Iris pigment epithelial cell (primary cell): Measurements from ENCODE around the gene ACTR1A.
"Not testable (repeated sequence)": the region's sequence is repeated elsewhere in the genome, so short reads cannot be mapped to it uniquely, and the experiment has no call there.

Experiments
- DNase-seq: peaks from one replicate; pipeline ENCODE4 v3.0.0-alpha.2; 2011; ENCODE audit warnings: low read depth

Gene ACTR1A

DNA sequence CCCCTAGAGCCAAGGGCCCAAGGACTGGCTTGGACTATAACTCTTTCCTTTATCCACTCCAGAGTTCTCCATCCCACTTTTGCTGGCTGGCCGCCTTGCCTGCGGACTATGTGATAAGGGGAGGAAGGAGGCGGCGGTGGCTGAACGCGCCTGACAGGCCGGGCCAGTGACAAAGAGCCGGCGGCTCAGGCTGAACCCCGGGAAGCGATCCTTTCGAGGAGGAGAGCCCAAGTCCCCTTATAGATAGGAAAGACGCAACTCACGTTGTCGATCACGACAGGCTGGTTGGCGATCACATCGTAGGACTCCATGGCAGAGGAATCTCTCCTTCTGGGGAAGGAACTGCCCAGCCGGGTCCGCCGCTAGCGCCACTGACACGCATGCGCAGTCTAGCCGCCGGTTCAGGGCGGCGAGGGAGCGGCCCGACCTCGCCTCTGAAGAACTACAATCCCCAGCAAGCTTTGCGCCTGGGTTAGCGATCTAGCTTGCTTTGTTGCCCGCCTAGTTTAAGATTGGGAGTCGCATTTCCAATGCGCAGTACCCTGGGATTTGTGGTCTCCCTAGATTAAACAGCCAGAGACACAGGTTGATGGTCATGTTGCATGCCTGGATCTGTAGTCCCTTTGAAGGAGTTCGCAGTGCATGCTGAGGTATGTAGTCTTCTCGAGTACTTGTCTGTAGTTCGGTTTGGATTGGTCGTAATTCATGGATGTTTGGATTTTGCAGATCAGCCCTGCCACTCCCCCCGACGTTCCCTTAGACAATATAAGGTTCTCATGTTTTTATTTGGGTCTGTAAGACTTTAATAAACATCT lies at the start of gene ACTR1A:
ACTR1A (minus strand) TSS at position 376 of the 815 bp plus-strand sequence; CDS start at position 311, 65 bp downstream.
- peak; percentile 100 for DNase-seq

DNA sequence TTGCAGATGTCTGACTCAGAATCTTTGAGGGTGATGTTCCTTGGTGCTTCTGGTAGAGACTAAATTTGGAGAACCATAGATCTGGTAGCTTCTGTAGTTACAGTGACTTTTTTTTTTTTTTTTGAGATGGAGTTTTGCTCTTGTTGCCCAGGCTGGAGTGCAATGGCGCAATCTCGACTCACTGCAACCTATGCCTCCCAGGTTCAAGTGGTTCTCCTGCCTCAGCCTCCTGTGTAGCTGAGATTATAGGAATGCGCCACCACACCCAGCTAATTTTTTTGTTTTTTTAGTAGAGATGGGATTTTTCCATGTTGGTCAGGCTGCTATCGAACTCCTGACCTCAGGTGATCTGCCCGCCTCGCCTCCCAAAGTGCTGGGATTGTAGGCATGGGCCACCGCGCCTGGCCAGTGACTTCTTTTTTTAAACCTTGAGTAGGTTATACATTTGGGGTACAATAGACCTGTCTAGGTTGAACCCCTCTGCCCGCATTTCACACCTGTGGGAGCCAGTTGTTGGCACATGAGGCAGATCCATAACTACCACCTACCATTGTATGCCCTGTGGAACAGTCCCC lies 48.2 kb upstream of the ACTR1A start:
- no peak for DNase-seq

GRCh38 chr10:102549549-102549948 lies 47.0 kb upstream of the ACTR1A start:
- DNase-seq: no peak

DNA sequence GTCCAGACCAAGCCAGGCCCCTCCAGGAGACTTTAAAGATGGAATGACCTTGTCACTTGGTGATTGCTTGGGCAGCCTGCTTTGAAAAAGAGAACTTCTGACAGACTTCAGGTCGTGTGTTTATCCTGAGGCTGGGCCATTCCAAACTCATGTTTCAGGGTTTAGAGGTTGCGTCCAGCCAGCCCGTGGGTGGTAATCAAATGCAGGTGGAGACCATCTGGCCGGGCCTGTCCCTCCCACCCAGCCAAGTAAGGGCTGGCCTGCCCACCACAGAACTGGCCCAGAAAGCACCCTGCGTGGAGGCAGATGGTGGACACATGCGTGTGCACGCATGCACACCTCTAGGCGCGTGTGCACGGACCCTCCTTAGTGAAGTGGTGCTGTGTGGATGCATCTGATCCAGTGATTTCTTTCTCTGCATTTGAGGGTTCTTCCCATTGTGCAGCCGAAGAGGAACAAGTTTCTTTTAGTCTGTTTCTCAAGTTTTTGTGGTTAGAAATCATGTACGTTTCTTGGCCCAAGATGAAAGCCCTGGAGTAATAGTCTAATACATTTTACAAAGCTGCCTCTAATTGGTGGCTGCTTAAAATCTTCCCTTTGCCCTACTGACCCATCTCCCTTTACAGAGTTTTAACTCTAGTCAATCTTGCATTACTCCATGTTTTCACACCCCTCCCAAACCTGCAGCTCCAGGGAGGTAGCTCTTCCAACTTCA lies 44.3 kb upstream of the ACTR1A start:
- peak; percentile 79 for DNase-seq

DNA sequence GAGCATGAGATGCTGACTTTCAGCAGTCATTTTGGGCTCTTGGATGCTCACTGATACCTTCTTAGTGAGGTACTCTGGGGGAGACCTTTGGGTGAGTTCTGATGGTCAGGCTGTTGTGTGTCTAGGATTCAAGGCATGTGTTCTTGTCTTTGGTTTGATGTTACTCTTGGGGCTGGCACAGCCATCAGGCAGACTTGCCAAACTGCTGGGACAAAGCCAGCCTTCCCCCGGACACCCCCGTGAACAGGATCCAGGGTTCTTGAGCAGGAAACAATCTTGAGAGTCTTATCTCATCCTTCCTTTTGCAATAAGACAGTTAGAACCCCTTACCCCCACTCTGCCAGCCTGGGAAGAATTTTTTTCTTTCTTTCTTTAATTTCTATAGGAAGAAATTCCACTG lies 43.5 kb upstream of the ACTR1A start:
- no peak for DNase-seq

GRCh38 chr10:102545265-102545871 lies 42.9 kb upstream of the ACTR1A start:
- no peak for DNase-seq

- peak; percentile 78 for DNase-seq
These were observed 40.4 kb upstream of the ACTR1A start for GRCh38 chr10:102542800-102543418.

DNA sequence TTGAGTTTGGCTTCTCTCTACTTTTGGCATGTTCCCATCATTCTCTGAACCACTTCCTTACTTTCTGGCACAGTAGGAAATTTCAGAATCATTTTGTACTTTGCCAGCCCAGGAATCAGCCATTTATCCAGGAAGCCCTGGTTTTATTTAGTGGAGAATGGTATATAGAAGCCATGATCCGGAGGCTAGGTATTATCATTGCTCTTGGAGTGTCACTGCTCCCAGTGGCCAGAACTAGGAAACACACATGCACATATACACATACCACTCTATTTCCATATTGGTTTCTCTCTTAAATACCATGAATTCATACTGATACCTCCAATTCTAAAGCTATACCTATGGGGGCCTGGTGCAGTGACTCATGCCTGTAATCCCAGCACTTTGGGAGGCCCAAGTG lies 37.5 kb upstream of the ACTR1A start:
- peak; percentile 35 for DNase-seq

- no peak for DNase-seq
These were observed 36.3 kb upstream of the ACTR1A start for GRCh38 chr10:102538811-102539210.

DNA sequence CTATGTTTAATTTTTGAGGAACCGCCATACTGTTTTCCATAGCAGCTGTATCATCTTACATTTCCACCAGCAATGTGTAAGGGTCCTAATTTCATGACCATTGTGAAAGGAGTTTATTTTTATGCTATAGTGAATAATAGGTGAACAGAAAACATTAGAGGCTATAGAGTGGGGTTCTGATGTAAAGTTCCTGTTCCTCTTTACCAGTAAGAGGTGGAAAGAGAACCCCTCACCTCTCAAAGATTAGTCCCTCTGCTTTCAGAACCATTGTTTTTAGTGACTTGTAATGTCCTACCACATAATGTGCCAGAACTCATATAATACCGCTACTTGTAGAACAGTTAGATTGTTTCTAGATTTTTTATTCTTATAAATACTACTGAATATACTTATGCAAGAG lies 35.4 kb upstream of the ACTR1A start:
- DNase-seq: no peak

GRCh38 chr10:102537367-102537766 lies 34.9 kb upstream of the ACTR1A start:
- no peak for DNase-seq

DNA sequence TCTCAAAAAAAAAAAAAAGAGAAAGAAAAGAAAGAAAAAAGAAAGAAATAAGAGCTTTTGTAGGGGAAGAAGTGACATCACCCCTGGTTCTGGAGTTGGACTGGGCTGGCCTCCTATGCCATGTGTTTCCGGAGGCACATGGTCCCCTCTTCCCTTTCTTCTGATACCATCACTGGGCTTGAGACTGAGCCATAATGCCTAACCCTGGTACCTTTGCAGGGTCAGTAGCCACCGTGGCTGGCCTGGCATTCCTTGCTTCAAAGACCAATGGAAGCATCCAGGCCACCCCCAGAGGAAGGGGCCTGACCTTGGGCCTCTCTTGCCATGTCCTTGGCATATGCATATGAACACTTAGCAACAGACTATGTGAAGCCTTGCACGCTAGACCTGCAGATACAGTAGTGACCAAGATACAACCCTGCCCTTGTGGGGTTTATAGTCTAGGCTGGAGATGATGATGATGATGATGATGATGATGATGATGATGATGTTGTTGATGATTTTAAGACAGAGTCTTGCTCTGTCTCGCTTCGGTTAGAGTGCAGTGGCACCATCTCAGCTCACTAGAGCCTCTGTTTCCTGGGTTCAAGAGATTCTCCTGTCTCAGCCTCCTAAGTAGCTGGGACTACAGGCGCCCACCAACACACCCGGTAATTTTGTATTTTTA lies 33.1 kb upstream of the ACTR1A start:
- no peak for DNase-seq

GRCh38 chr10:102534966-102535365 lies 32.5 kb upstream of the ACTR1A start:
- DNase-seq: not testable (repeated sequence)

DNA sequence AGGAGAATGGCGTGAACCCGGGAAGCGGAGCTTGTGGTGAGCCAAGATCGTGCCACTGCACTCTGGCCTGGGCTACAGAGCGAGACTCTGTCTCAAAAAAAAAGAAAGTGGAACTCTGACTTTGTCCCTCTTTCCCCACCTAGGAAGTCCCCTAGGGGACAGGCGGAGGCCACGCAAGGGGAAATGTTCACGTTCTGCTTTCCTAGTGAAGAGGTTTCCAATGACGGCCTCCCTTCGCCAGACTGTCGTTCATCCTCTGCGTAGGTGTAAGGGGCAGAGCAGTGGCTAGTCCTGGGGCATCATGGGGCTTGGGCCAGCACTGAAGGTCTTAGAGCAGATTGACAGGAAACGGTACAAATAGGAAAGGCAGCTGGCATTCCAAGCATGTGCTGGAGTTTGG lies 31.8 kb upstream of the ACTR1A start:
- no peak for DNase-seq

GRCh38 chr10:102527546-102527945 lies 25.0 kb upstream of the ACTR1A start:
- DNase-seq: no peak

DNA sequence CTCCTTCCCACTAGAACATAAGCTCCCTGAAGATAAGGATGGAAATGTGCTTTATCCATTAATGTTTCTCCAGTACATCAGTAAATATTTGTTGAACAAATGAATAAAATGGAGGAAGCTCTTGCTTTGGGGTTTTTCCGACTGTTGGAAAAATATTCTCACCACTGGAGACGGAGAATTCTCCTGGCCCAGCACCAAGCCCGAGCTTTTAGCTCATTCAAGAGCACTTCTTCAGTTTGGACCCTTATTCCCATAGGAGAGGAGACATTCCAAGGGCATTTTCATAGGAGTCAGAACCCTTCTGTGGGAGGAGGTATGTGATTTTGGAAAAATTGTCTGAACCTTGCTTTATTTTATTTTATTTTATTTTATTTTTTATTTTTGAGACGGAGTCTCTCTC lies 22.2 kb upstream of the ACTR1A start:
- DNase-seq: no peak

GRCh38 chr10:102523250-102524029 lies 20.9 kb upstream of the ACTR1A start:
- peak; percentile 72 for DNase-seq

DNA sequence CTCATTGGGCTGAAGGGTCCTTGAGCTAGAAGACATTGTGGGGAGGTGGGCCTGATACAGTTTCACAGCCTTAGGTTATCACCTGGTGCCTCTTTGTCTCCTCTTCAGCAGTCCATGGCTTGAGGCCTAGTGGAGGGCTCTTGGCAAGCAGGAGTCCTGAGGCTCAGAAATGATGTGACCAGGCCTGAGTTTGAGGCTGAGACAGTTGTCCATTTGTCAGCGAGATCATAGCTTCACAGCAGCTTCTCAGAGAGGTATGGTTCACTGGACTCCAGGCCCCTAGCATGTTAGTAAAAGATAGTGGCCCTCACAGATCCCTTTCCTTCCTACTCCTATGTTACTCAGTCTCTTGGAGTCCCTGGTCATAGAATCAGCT lies 20.4 kb upstream of the ACTR1A start:
- DNase-seq: no peak

- DNase-seq: no peak
These were observed 16.8 kb upstream of the ACTR1A start for GRCh38 chr10:102519246-102519825.

DNA sequence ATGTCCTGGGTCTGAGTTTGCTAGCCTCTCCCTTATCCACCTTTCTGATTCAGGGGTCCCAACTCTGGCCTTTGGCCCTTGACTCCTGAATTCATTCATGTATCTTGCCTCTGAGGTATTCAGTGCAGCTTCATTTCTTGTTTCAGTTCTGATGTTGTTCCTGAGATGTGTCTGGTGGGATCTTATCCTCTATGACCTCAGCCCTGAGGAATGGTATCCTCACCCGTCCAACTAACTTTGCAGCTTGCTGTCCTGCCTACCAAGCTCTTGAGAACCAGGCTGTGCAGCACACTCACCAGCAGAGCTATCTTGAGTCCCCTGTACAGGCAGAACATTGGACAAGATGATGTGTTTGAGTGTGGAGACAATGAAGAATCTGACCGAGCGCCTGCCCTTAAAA lies 15.0 kb upstream of the ACTR1A start:
- DNase-seq: peak; percentile 83

DNA sequence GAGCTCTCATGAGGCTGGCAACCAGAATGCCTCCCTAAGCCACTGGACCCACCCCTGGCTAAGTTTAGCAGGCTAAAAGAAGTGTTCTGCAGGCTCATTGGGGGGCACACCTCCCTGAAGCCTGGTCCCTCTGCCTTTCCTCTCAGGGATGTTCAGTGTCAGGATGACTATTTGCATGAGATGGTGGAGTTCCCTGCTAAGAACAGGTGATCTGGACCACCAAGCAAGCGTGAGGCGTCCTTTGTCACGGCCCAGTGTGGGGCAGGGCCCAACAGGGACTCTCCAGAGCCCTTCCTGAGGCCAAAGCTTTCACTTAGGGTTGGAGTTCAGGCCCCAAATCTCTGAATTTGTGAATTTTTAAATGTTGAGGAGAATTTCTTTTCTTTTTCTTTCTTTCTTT lies 13.2 kb upstream of the ACTR1A start:
- DNase-seq: no peak
